ENCODE measurements around the gene CYBC1. TPM values are rescaled to one million over a fixed set of nuclear protein-coding genes. Genes with fewer than 3 reads are reported as not detected.

Gene CYBC1
- total and polyA plus RNA-seq, 2 of the 8 experiments (the other 6 are each of a cell fraction or from before 2014, with no cell fraction given) = 74.6 to 81.4 TPM

GRCh38 chr17:82433560-82434215, 16.9 kb downstream of the CYBC1 start (continued):
- no peak for TF ChIP-seq CBX5 (IDR thresholded peaks at IDR 0.05; ENCODE audit: low read depth, low read length)

All from H1 (cell line).